Liver (tissue), 9 donors: ENCODE results near the gene TAPBP. TPM values are rescaled to one million over a fixed set of nuclear protein-coding genes. Genes with fewer than 3 reads are reported as not detected.
A peak's percentile ranks its signal among the peaks of the same experiment; 100 is the strongest.

Experiments
- DNase-seq: peaks from one replicate; pipeline ENCODE4 v3.0.0-alpha.2; 2017; ENCODE audit warnings: low spot score
- H3K27ac ChIP-seq, 2 donors: one replicate each; pipeline ENCODE4 v1.7.0; 2013; ENCODE audit warnings: inconsistent platforms in 2 of 2, low read length in 2 of 2, control low read depth in 1 of 2, low read depth in 1 of 2, mild to moderate bottlenecking in 1 of 2
- H3K27me3 ChIP-seq, 4 donors: one replicate each; pipeline versions ENCODE4 v1.6.1 to v1.7.0; 2013; ENCODE audit warnings: low read length in 3 of 4, inconsistent platforms in 1 of 4, mild to moderate bottlenecking in 1 of 4, moderate library complexity in 1 of 4; ENCODE audit not compliant: control insufficient read depth in 4 of 4, insufficient read depth in 4 of 4
- H3K36me3 ChIP-seq, 4 donors: one replicate each; pipeline versions ENCODE4 v1.6.1 to v1.7.0; 2013; ENCODE audit warnings: low read length in 3 of 4, mild to moderate bottlenecking in 3 of 4, low read depth in 1 of 4, moderate library complexity in 1 of 4; ENCODE audit not compliant: control insufficient read depth in 4 of 4, insufficient read depth in 3 of 4
- H3K4me1 ChIP-seq, 4 donors: one replicate each; pipeline versions ENCODE4 v1.6.1 to v1.7.0; 2013; ENCODE audit warnings: low read length in 3 of 4, mild to moderate bottlenecking in 3 of 4, moderate library complexity in 1 of 4; ENCODE audit not compliant: control insufficient read depth in 4 of 4, insufficient read depth in 4 of 4
- H3K4me3 ChIP-seq, 3 donors: one replicate each; pipeline versions ENCODE4 v1.6.1 to v1.7.0; 2013; ENCODE audit warnings: low read length in 3 of 3, control low read depth in 1 of 3, low read depth in 1 of 3, mild to moderate bottlenecking in 1 of 3
- H3K9ac ChIP-seq, 2 donors: one replicate each; pipeline ENCODE4 v1.7.0; 2013; ENCODE audit warnings: low read length in 2 of 2, mild to moderate bottlenecking in 2 of 2, moderate library complexity in 2 of 2, control low read depth in 1 of 2, low read depth in 1 of 2
- H3K9me3 ChIP-seq, 4 donors: one replicate each; pipeline versions ENCODE4 v1.6.1 to v1.7.0; 2013; ENCODE audit warnings: low read length in 3 of 4; ENCODE audit not compliant: control insufficient read depth in 4 of 4
- EGR1 ChIP-seq, 2 donors: IDR thresholded peaks; 2 replicates each; pipeline ENCODE4 v1.6.1; 2016 to 2018; ENCODE audit warnings: antibody characterized with exemption in 2 of 2, low read depth in 2 of 2
- FOXA1 ChIP-seq: IDR thresholded peaks from 2 replicates; pipeline ENCODE4 v1.6.1; 2016; ENCODE audit warnings: antibody characterized with exemption
- FOXA2 ChIP-seq: IDR thresholded peaks from 2 replicates; pipeline ENCODE4 v1.6.1; 2016; ENCODE audit warnings: antibody characterized with exemption
- GABPA ChIP-seq, 2 donors: IDR thresholded peaks in 1 of 2; conservative IDR thresholded peaks in 1 of 2; 2 replicates each; pipeline ENCODE4 v1.6.1; 2016; ENCODE audit warnings: antibody characterized with exemption in 2 of 2, mild to moderate bottlenecking in 1 of 2, moderate library complexity in 1 of 2
- HNF4A ChIP-seq, 2 donors: conservative IDR thresholded peaks; 2 replicates each; pipeline ENCODE4 v1.6.1; 2016; ENCODE audit warnings: antibody characterized with exemption in 2 of 2, mild to moderate bottlenecking in 2 of 2
- HNF4G ChIP-seq: IDR thresholded peaks from 2 replicates; pipeline ENCODE4 v1.6.1; 2016; ENCODE audit warnings: antibody characterized with exemption
- JUND ChIP-seq, 2 donors: IDR thresholded peaks; 2 replicates each; pipeline ENCODE4 v1.6.1; 2016; ENCODE audit warnings: antibody characterized with exemption in 2 of 2
- RAD21 ChIP-seq, 2 donors: IDR thresholded peaks; 2 replicates each; pipeline ENCODE4 v1.6.1; 2016; ENCODE audit warnings: antibody characterized with exemption in 2 of 2, mild to moderate bottlenecking in 2 of 2
- SP1 ChIP-seq: IDR thresholded peaks from 2 replicates; pipeline ENCODE4 v1.6.1; 2018; ENCODE audit warnings: antibody characterized with exemption, mild to moderate bottlenecking
- TAF1 ChIP-seq: conservative IDR thresholded peaks from 2 replicates; pipeline ENCODE4 v1.6.1; 2016; ENCODE audit warnings: antibody characterized with exemption, mild to moderate bottlenecking
- WGBS: extraction: QIAGEN DNeasy Blood & Tissue Kit; methylation state at CpG from one replicate; pipeline ENCODE4 v1.1.7; 2013; 5-methylcytosine and 5-hydroxymethylcytosine counted together
- polyA plus RNA-seq, 2 donors: library from polyadenylated mRNA; stranded (reverse) in 1 of 2; unstranded in 1 of 2; fragments of 200-250 nt in 1 of 2; fragments of >200 nt in 1 of 2; fragmentation: Nextera tagmentation in 1 of 2; extraction: Ambion mirVana in 1 of 2; gene quantifications; one replicate each; pipeline versions ENCODE4 v1.2.1 to v1.2.3, GENCODE V29; 2013 to 2015
- total RNA-seq, 2 donors: library from RNA; depleted of rRNA; stranded (reverse); fragments of >200 nt; gene quantifications; one replicate each; pipeline ENCODE4 v1.2.3, GENCODE V29; 2014
- TF ChIP-seq, protein P1 (sequence below): IDR thresholded peaks from 2 replicates; pipeline ENCODE4 v1.6.1; 2016; ENCODE audit warnings: antibody characterized with exemption
- TF ChIP-seq, protein P2 (sequence below): fragments of 150-350 bp; IDR thresholded peaks from 2 replicates; pipeline ENCODE4 v1.5.1; 2017; ENCODE audit warnings: improper control_type of control experiment, low read depth, low read length; ENCODE audit not compliant: missing input control
- TF ChIP-seq, protein P3 (sequence below): IDR thresholded peaks from 2 replicates; pipeline ENCODE4 v1.6.1; 2016; ENCODE audit warnings: antibody characterized with exemption
- donor health status: healthy.
- donor health status: healthy.
- donor health status: healthy.
- donor health status: healthy.
- donor health status: healthy.

Gene TAPBP
- total and polyA plus RNA-seq, 4 donors, result 47.9 to 74.0 (median 51.0) TPM

DNA sequence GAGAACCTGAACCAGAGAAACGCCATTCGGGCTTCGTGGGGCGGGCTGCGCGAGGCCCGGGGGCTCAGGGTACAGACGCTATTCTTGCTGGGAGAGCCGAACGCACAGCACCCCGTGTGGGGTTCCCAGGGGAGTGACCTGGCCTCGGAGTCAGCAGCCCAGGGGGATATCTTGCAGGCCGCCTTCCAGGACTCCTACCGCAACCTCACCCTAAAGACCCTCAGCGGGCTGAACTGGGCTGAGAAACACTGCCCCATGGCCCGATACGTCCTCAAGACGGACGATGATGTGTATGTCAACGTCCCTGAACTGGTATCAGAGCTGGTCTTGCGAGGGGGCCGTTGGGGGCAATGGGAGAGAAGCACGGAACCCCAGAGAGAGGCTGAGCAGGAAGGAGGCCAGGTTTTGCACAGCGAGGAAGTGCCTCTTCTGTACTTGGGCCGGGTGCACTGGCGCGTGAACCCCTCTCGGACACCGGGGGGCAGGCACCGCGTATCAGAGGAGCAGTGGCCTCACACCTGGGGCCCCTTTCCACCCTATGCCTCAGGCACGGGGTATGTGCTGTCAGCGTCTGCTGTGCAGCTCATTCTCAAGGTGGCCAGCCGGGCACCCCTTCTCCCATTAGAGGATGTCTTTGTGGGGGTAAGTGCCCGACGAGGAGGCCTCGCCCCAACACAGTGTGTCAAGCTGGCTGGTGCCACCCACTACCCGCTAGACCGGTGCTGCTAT lies 36.1 kb downstream of the TAPBP start:
- peaks cover 0 to 50% (median 15%) of the 10 kb centered on the region in 4 donors for H3K36me3 ChIP-seq
- no peak for DNase-seq

DNA sequence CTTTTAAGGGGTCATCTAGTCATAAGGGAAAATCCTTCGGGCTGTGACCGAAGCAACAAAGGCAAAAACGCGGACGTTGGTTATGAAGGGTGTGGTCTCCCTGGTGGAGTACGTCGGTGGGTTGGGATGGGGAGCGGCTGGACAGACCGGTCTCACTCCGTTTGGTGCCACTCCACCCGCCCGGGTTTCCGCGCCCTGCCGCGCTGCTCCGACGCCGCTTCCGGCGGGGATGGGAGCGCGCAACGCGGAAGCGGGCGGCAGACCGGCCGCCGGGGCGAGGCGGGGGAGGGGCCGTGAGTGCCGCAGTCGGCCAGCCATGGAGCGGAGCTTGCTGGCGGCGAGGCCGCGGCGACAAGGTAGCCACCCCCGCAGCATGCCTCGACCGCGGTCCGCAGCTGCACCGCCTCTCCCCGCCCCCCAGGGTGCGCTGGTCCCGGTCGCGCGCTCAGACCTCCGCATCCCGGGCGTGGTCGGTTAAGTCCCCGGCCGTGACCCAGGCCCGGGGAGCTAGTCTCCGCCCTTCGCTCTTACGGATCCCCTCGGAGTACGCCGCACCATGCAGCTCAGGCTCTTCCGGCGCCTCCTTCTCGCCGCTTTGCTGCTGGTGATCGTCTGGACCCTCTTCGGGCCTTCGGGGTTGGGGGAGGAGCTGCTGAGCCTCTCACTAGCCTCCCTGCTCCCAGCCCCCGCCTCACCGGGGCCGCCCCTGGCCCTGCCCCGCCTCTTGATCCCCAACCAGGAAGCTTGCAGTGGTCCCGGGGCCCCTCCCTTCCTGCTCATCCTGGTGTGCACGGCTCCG lies 36.8 kb downstream of the TAPBP start, which contains the start of gene B3GALT4:
Gene B3GALT4 (plus strand): TSS at position 260 of the 799 bp plus-strand sequence. CDS start 297 bp downstream, at position 557.
- Histone ChIP-seq H3K9ac (peak within 1 kb of the TSS; percentile 39 to 41), H3K36me3 (peaks cover 0 to 43% (median 15%) of the 10 kb centered on the region in 4 donors)

More for the DNA sequence above, 36.1 kb downstream of the TAPBP start:
- Histone ChIP-seq H3K9ac (no peak overlapping the region), H3K27ac (peak overlapping the region; percentile 63 to 64), H3K27me3 (no peaks in the 10 kb centered on the region), H3K4me3 (peak overlapping the region in 2 of 3 donors; percentile 30 to 59), H3K9me3 (no peaks in the 10 kb centered on the region), H3K4me1 (peaks cover 7 to 43% (median 30%) of the 10 kb centered on the region in 4 donors)
- no peak for TF ChIP-seq HNF4G
- no peak for TF ChIP-seq FOXA1
- no peak for TF ChIP-seq SP1
- TF ChIP-seq, protein P1, sequence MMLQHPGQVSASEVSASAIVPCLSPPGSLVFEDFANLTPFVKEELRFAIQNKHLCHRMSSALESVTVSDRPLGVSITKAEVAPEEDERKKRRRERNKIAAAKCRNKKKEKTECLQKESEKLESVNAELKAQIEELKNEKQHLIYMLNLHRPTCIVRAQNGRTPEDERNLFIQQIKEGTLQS, result no peak
- TF ChIP-seq, protein P2, sequence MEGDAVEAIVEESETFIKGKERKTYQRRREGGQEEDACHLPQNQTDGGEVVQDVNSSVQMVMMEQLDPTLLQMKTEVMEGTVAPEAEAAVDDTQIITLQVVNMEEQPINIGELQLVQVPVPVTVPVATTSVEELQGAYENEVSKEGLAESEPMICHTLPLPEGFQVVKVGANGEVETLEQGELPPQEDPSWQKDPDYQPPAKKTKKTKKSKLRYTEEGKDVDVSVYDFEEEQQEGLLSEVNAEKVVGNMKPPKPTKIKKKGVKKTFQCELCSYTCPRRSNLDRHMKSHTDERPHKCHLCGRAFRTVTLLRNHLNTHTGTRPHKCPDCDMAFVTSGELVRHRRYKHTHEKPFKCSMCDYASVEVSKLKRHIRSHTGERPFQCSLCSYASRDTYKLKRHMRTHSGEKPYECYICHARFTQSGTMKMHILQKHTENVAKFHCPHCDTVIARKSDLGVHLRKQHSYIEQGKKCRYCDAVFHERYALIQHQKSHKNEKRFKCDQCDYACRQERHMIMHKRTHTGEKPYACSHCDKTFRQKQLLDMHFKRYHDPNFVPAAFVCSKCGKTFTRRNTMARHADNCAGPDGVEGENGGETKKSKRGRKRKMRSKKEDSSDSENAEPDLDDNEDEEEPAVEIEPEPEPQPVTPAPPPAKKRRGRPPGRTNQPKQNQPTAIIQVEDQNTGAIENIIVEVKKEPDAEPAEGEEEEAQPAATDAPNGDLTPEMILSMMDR, result no peak
- WGBS, result 67% methylated on average over 39 of the region's 39 CpGs

More for the DNA sequence above, 36.8 kb downstream of the TAPBP start, which contains the start of gene B3GALT4:
- H3K27ac ChIP-seq, result peak within 1 kb of the TSS; percentile 63 to 64
- peak within 1 kb of the TSS; percentile 8 to 59 (median 30) for H3K4me3 ChIP-seq
- no peaks in the 10 kb centered on the region for H3K27me3 ChIP-seq
- H3K4me1 ChIP-seq, result peaks cover 9 to 48% (median 36%) of the 10 kb centered on the region in 4 donors
- no peaks in the 10 kb centered on the region for H3K9me3 ChIP-seq
- DNase-seq, result peak; percentile 82
- TF ChIP-seq, protein P3, sequence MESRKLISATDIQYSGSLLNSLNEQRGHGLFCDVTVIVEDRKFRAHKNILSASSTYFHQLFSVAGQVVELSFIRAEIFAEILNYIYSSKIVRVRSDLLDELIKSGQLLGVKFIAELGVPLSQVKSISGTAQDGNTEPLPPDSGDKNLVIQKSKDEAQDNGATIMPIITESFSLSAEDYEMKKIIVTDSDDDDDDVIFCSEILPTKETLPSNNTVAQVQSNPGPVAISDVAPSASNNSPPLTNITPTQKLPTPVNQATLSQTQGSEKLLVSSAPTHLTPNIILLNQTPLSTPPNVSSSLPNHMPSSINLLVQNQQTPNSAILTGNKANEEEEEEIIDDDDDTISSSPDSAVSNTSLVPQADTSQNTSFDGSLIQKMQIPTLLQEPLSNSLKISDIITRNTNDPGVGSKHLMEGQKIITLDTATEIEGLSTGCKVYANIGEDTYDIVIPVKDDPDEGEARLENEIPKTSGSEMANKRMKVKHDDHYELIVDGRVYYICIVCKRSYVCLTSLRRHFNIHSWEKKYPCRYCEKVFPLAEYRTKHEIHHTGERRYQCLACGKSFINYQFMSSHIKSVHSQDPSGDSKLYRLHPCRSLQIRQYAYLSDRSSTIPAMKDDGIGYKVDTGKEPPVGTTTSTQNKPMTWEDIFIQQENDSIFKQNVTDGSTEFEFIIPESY, result no peak
- TF ChIP-seq HNF4A (conservative IDR thresholded peaks at IDR 0.05) (no peak), RAD21 (IDR thresholded peaks at IDR 0.05) (peak in 1 of 2 donors; percentile 40), GABPA (IDR thresholded peaks at IDR 0.05 in 1 of 2, conservative IDR thresholded peaks at IDR 0.05 in 1 of 2) (peak in 1 of 2 donors; percentile 68), EGR1 (IDR thresholded peaks at IDR 0.05; ENCODE audit: low read depth in 2 of 2) (peak in 1 of 2 donors; percentile 20), FOXA2 (no peak), TAF1 (no peak), JUND (IDR thresholded peaks at IDR 0.05) (no peak)
- TF ChIP-seq, protein P2, result peak; percentile 35
- whole genome bisulfite sequencing, result 11% methylated on average over 80 of the region's 80 CpGs
